ENCODE measurements around the gene CUEDC1.

CUEDC1 gene

DNA sequence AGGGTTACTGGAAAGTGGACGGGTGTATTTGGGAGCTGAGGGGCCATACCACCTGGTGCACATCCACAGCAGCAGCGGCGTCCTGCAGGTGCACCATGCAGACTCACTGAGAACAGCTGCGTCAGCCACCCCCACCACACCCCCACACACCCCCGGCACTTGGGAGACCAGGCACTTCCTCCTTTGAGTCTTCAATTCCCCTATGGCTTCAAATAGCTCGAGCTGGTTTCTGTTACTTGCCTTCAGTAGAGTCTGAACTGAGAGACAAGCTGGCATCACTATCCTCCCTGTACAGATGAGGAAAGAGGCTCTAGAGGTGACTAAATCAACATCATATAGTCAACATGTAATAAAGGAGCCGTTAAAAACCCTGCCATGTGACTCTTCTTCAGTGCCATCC is 15.4 kb downstream of the CUEDC1 start:
- no peaks in the 10 kb centered on the region for H3K36me3 ChIP-seq (ENCODE audit: control insufficient read depth, insufficient read depth, low read length)
- H3K27me3 ChIP-seq (ENCODE audit: control insufficient read depth, insufficient read depth, low read length), result no peaks in the 10 kb centered on the region
- no peak overlapping the region for H3K9ac ChIP-seq
- TF ChIP-seq, protein P1, sequence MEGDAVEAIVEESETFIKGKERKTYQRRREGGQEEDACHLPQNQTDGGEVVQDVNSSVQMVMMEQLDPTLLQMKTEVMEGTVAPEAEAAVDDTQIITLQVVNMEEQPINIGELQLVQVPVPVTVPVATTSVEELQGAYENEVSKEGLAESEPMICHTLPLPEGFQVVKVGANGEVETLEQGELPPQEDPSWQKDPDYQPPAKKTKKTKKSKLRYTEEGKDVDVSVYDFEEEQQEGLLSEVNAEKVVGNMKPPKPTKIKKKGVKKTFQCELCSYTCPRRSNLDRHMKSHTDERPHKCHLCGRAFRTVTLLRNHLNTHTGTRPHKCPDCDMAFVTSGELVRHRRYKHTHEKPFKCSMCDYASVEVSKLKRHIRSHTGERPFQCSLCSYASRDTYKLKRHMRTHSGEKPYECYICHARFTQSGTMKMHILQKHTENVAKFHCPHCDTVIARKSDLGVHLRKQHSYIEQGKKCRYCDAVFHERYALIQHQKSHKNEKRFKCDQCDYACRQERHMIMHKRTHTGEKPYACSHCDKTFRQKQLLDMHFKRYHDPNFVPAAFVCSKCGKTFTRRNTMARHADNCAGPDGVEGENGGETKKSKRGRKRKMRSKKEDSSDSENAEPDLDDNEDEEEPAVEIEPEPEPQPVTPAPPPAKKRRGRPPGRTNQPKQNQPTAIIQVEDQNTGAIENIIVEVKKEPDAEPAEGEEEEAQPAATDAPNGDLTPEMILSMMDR (IDR thresholded peaks at IDR 0.05), result no peak
- H3K9me3 ChIP-seq (ENCODE audit: control insufficient read depth, low read length), result no peaks in the 10 kb centered on the region
- H3K27ac ChIP-seq, result no peak overlapping the region
- no peak overlapping the region for H3K4me2 ChIP-seq (ENCODE audit: low read length)
- no peak overlapping the region for H3K4me3 ChIP-seq (ENCODE audit: low read depth, low read length)
- H2AFZ ChIP-seq, result no peak overlapping the region
- H3K79me2 ChIP-seq, result peaks cover 6% of the 10 kb centered on the region
- no peaks in the 10 kb centered on the region for H3K4me1 ChIP-seq

DNA sequence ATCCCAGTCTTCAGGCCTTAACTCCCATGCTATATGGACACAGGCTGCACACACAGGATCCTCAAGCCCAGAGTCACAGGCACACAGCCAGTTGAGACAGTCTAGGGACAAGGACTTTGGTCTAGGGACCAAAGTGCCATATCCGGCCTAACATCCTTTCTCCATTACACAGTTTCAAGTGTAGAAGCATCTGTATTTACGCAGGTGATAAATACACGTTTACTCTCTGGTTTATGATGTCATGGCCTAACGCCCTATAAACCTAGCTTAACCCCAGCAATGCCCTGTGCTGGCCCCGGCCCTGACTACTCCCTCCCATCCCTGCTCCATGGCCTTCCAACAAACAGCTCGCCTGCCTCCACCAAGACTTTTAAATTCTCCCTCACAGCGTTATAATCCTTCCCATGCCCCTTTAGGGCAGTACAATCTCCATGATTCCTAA is 17.1 kb downstream of the CUEDC1 start:
- no peak overlapping the region for H3K27ac ChIP-seq

DNA sequence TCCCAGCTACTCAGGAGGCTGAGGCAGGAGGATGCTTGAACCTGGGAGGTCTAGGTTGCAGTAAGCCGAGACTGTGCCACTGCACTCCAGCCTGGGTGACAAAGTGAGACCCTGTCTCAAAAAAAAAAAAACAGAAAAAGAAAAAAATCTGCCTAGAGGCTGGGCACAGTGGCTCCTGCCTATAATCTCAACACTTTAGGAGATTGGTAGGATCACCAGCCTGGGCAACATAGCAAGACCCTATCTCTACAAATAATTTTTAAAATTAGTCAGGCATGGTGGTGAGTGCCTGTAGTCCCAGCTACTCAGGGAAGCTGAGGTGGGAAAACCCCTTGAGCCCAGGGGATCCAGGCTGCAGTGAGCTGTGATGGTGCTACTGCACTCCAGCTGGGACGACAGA is 17.7 kb downstream of the CUEDC1 start:
- H2AFZ ChIP-seq, result no peak overlapping the region
- H3K27me3 ChIP-seq (ENCODE audit: control insufficient read depth, insufficient read depth, low read length), result no peaks in the 10 kb centered on the region
- H3K36me3 ChIP-seq (ENCODE audit: control insufficient read depth, insufficient read depth, low read length), result no peaks in the 10 kb centered on the region
- peaks cover 6% of the 10 kb centered on the region for H3K79me2 ChIP-seq
- no peak overlapping the region for H3K4me2 ChIP-seq (ENCODE audit: low read length)
- no peak overlapping the region for H3K27ac ChIP-seq
- H3K4me3 ChIP-seq (ENCODE audit: low read depth, low read length), result no peak overlapping the region
- TF ChIP-seq, protein P1 (IDR thresholded peaks at IDR 0.05), result no peak
- H3K4me1 ChIP-seq, result no peaks in the 10 kb centered on the region
- H3K9me3 ChIP-seq (ENCODE audit: control insufficient read depth, low read length), result no peaks in the 10 kb centered on the region
- H3K9ac ChIP-seq, result no peak overlapping the region

More for the DNA sequence above, 17.1 kb downstream of the CUEDC1 start:
- TF ChIP-seq, protein P1 (IDR thresholded peaks at IDR 0.05), result no peak
- Histone ChIP-seq H2AFZ (no peak overlapping the region), H3K27me3 (ENCODE audit: control insufficient read depth, insufficient read depth, low read length) (no peaks in the 10 kb centered on the region), H3K4me2 (ENCODE audit: low read length) (no peak overlapping the region), H3K4me3 (ENCODE audit: low read depth, low read length) (no peak overlapping the region), H3K4me1 (no peaks in the 10 kb centered on the region), H3K79me2 (peaks cover 6% of the 10 kb centered on the region), H3K9me3 (ENCODE audit: control insufficient read depth, low read length) (no peaks in the 10 kb centered on the region), H3K9ac (no peak overlapping the region), H3K36me3 (ENCODE audit: control insufficient read depth, insufficient read depth, low read length) (no peaks in the 10 kb centered on the region)

DNA sequence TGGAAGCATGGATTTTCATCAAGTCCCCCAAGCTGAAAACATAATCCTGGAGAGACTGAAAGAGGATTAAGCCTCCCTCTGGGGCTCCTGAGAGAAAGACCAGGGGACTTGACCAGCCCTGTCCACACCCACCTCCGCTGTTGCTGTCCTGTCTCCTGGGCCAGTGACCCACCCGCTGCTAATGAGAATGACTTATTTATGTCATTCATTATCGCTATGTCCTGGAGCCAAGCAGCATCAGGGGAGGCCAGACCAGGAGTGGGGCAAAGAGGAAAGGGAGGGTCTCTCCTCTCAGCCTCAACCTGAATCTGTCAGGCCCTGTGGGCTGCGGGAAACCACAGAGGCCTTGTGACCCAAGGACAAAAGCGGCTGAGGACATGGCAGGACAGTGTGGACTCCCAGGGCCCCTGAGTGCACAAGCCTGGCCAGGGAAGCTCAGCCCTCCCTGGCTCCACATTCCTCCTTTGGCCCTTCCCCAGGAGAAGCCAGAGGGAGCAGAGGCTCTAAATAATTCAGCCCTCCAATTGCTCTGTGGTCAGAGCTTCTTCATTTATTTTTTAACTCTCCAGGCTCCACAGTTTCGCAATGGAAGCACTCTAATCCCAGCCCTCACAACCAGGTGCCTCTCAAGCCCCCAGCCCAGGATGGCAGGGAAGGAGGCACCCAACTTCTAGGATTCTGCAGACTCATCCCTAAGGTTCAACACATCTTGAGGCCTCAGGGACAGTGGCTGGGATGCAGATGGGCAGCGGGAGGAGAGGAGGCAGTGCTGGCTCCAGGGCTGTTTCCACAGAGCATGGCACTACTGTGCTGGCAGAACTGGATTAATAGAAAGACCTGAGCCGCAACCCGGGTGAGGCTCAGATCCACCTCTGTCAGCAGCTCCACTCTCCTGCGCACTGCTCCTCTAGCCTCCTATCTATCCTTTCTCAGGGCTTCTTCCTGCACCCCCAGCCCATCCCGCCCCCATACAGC is 19.1 kb downstream of the CUEDC1 start:
- no peak overlapping the region for H3K4me3 ChIP-seq (ENCODE audit: low read depth, low read length)
- H3K4me1 ChIP-seq, result no peaks in the 10 kb centered on the region
- no peaks in the 10 kb centered on the region for H3K36me3 ChIP-seq (ENCODE audit: control insufficient read depth, insufficient read depth, low read length)
- TF ChIP-seq, protein P1 (IDR thresholded peaks at IDR 0.05), result no peak
- no peak overlapping the region for H2AFZ ChIP-seq
- no peaks in the 10 kb centered on the region for H3K9me3 ChIP-seq (ENCODE audit: control insufficient read depth, low read length)
- peaks cover 6% of the 10 kb centered on the region for H3K79me2 ChIP-seq
- H3K4me2 ChIP-seq (ENCODE audit: low read length), result no peak overlapping the region
- H3K9ac ChIP-seq, result no peak overlapping the region
- H3K27me3 ChIP-seq (ENCODE audit: control insufficient read depth, insufficient read depth, low read length), result no peaks in the 10 kb centered on the region
- H3K27ac ChIP-seq, result peak overlapping the region; percentile 65

All from parathyroid adenoma (tissue), 2 donors.